Hematopoietic multipotent progenitor cell treated with erythropoietin and hydrocortisone succinate and interleukin-3 and kit ligand, for 6 days (in vitro differentiated cells): ENCODE results near the gene BPIFA1.
A peak's percentile ranks its signal among the peaks of the same experiment; 100 is the strongest.

Experiments used
- DNase-seq: peaks from one replicate; pipeline ENCODE4 v3.0.0-alpha.2; 2015

BPIFA1 gene

GRCh38 chr20:33242319-33243100, 6.7 kb downstream of the BPIFA1 start:
- DNase-seq, result no peak

DNA sequence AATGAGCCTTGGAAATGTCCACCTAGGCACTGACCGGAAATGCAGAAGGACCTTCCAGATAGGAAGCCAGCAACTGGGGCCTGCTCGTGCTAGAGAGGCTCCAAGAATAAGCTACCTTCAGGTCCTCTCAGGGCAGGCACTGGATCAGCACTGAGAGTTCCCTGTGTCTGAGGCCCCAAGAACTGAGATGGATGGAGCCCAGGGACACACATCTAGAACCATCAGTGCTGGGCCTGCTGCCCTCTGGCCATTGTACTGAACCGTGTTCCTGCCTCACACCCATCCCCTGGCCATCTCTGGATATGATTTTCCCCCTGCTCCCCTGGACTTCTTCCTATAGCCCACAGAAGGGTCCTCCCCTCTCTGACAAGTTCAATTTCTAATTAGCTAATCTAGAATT, 10.3 kb downstream of the BPIFA1 start:
- no peak for DNase-seq

DNA sequence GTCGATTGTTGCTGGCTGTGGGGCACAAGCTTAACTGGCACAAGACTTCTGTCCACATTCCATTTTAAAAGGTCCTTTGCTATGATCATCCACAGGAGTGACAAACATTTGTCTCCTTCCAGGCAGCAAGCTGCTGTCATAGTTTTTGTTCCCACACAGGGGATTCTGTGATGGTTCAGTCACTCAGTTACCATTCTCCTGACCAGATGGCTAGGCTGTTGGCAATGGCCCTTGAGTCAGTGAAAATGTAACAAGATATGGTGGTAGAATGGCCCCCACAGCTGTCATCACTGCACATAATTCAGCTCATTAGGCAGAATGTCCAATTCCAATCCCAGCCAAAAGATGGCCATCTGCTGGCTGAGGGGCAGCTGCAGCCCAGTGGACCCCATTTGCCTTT, 13.7 kb downstream of the BPIFA1 start:
- no peak for DNase-seq

DNA sequence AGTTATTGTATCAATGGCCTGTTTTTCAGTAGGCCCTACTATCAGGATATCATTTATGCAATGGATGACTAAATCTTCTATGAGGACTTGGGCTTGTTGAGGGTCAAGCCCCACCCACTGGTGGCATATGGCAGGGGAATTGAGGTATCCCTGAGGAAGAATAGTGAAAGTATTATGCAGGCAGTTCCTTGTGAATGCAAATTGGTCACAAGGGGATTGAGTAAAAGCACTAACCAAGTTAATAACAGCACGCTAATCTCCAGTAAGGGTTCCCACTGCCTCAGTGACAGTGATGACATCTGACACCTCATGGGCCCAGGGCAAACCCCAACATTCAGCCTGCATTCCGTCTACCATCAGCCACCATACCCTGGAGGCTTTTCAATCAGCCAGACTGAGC, 14.9 kb downstream of the BPIFA1 start:
- no peak for DNase-seq

- DNase-seq, result no peak
Observed at GRCh38 chr20:33251496-33251895, 15.7 kb downstream of the BPIFA1 start.

- DNase-seq, result no peak
Observed at GRCh38 chr20:33252460-33252859, 16.7 kb downstream of the BPIFA1 start.

GRCh38 chr20:33255005-33255404, 19.2 kb downstream of the BPIFA1 start:
- DNase-seq, result no peak

- no peak for DNase-seq
Observed at GRCh38 chr20:33257237-33257636, 21.4 kb downstream of the BPIFA1 start.

GRCh38 chr20:33259371-33259770, 23.6 kb downstream of the BPIFA1 start:
- DNase-seq, result no peak

- DNase-seq, result no peak
Observed at GRCh38 chr20:33261465-33261864, 25.7 kb downstream of the BPIFA1 start.

DNA sequence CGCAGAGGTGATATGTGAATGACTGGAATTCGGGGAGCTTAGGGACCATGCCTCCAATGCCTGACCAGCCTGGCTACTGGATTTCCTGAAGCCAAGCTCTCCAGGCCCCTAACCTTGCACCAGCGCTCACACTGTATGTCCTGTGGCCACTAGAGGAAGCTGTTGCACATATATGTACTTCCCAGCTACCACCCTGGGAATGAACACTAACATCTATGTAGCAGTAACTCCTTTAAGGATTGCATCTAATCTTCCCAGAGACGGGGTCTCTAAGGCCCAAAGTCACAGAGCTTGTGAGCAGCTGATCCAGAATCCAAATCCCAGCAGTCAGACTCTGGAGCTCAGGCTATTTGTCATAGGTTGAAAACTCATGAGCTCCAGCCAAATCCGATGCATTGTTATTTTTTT, 26.9 kb downstream of the BPIFA1 start:
- peak; percentile 68 for DNase-seq

- DNase-seq, result no peak
Observed at GRCh38 chr20:33263784-33264183, 28.0 kb downstream of the BPIFA1 start.

DNA sequence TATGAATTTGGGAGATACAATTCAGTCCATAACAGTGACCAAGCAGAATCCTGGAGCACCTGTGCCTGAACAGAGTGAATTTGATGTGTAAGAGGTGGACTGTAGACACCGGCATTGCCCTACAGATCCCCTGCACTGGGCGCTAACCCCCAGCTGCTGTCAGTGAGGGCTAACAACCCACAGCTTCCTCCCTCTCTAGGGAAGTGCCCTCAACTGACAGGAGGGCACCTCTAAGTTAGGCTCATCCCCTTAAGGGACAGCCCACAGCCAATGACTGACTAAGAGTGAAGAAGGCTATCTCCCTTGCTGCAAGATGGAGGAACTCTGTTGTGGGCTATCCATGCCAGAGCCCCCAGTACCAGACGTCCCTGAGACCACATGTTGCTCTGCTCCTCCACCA, 31.9 kb downstream of the BPIFA1 start:
- DNase-seq, result peak; percentile 19

- DNase-seq, result no peak
Observed at GRCh38 chr20:33272155-33272873, 36.5 kb downstream of the BPIFA1 start.

GRCh38 chr20:33273117-33273851, 37.5 kb downstream of the BPIFA1 start:
- no peak for DNase-seq

GRCh38 chr20:33275215-33275614, 39.4 kb downstream of the BPIFA1 start:
- no peak for DNase-seq

DNA sequence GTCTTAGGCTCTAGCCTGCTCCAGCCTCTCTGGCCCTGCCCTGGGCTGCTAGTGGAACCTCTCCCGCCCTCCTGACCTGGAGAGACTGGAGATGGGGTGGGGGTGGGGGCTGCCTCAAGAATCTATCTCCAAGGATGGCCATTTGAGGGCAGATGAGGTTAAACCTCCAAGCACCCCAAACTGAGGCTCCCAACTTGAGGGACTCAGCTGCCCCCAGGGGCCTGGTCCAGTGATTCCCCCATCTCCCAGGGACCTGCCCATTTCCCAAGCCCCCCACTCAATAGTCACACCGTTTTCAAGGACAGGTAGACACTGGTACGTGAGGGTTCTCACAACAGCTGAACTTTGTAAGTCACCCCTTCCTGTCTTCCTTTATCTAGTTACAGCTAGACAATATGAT, 40.1 kb downstream of the BPIFA1 start:
- DNase-seq, result no peak

DNA sequence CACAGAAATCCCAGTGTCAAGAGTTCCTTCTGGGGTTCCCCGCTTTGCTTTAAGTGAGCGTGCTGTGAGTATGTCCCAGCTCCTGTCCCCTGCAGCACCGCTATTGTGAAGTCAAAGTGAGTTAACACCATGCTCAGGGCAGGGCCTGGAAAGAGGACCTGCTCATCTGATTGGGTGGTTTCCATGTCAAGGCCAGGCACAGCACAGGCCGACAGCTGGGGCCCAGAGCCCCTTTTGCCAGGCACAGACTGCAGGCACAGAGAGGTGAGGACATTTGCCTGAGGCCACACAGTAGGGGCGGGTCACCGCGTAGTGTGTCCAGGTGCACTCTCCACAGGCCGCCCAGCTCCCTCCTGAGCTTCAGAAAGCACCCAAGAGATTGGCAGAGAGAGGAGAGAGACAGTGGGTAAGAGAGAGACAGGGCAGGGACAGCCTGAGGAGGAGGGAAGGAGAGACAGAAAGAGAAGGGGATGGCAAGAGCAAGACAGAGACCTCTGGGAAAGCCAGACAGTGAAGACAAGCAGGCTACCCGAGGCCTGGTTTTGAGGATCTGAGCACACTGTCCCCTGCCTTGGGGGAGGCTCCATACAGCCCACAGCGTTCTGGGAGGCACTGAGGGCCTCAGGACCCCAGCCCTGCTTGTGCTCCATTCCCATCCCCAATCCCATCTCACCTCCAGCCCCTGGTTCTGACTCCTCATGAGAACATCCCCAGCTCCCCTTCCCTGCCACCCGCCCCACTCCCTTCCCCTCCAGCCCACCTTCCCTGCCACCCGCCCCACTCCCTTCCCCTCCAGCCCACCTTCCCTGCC, 40.7 kb downstream of the BPIFA1 start:
- no peak for DNase-seq

DNA sequence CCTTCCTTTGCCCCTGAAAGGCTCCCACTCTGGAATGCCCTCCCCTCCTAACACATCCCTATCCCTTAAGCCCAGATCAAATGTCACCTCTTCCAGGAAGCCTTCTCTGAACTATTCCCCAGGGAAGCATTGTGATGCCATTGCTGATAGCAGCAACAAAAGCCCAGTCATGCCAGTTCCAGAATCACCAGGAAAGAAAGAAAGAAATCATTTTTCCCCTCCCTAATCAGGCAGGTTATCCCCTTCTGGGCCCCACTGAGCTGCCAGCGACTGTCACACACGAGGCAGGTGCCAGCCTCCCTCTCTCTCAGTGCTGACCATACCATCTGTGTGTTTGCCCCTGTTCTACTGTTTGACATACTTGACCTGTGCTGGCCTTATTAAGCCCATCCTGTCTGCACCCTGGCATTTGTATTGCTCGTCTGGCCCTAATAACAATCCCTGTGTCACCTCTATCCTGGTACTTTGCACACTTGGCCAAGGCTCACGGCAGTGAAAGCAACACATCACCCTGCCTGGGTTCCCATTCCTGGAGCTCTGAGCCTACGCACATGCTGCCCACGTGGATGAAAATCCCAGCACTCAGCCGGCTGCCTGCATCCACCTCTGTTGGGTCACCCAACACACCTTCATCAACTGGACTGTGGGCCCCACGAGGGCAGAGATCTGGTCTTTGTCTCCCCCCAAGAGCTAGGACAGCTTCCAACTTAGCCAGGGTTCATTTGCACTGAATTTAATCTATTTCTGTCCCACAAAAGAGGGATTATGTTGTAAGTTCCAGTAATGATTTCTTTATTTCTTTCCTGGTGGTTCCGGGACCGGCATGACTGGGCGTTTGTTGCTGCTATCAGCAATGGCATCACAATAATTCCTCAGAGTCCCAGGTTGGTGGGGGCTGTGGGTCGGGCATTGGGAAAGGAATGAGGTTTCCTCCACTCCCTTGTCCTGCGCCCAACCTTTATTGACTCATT, 42.0 kb downstream of the BPIFA1 start:
- DNase-seq, result no peak

DNA sequence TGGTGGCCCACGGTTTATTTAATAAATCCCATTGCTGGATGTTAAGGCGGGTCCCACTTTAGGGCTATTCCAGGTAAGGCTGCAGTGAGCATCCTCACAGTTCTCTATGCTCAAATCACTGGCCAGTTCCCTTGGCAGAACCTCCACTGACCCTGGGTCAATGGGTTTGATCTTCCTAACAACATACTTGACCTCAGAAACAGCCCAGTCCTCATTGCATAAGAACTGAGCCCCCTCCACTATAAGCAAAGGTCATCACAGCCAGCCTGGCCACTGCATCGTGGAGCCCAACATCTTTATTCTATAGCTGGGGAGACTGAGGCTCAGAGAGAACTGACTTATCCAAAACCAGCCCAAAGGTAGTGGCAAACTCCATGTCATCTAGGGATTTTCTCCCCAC, 42.9 kb downstream of the BPIFA1 start:
- no peak for DNase-seq

GRCh38 chr20:33279261-33279910, 43.6 kb downstream of the BPIFA1 start:
- no peak for DNase-seq
